GM12864 (cell line): Measurements from ENCODE around the gene CAMKK1.

Experiments used
- DNase-seq: peaks from one replicate; pipeline ENCODE4 v3.0.0-alpha.2; 2011; ENCODE audit warnings: low read depth
- H3K4me3 ChIP-seq: 2 replicates; pipeline ENCODE4 v1.5.1; 2011; ENCODE audit warnings: mild to moderate bottlenecking, low read depth, low read length, control low read depth
- CTCF ChIP-seq: IDR thresholded peaks from 2 replicates; pipeline ENCODE4 v1.5.1; 2011; ENCODE audit warnings: low read depth, mild to moderate bottlenecking, moderate library complexity, low read length, control low read depth, inconsistent platforms; ENCODE audit errors: missing control alignments

CAMKK1 gene

GRCh38 chr17:3912827-3913226 lies 20.0 kb upstream of the CAMKK1 start:
- no peak for TF ChIP-seq CTCF
- no peak for DNase-seq
- H3K4me3 ChIP-seq = no peak overlapping the region

- peak; percentile 91 for DNase-seq
- TF ChIP-seq CTCF = no peak
- H3K4me3 ChIP-seq = no peak overlapping the region; the same call in 1 of the 2 replicates
Measured at GRCh38 chr17:3911271-3912053, 18.6 kb upstream of the CAMKK1 start.

GRCh38 chr17:3910420-3911270 lies 17.8 kb upstream of the CAMKK1 start:
- DNase-seq = no peak
- no peak for TF ChIP-seq CTCF
- H3K4me3 ChIP-seq = no peak overlapping the region; the same call in 1 of the 2 replicates

GRCh38 chr17:3909257-3909656 lies 16.4 kb upstream of the CAMKK1 start:
- no peak for DNase-seq
- no peak for TF ChIP-seq CTCF
- no peak overlapping the region for H3K4me3 ChIP-seq

DNA sequence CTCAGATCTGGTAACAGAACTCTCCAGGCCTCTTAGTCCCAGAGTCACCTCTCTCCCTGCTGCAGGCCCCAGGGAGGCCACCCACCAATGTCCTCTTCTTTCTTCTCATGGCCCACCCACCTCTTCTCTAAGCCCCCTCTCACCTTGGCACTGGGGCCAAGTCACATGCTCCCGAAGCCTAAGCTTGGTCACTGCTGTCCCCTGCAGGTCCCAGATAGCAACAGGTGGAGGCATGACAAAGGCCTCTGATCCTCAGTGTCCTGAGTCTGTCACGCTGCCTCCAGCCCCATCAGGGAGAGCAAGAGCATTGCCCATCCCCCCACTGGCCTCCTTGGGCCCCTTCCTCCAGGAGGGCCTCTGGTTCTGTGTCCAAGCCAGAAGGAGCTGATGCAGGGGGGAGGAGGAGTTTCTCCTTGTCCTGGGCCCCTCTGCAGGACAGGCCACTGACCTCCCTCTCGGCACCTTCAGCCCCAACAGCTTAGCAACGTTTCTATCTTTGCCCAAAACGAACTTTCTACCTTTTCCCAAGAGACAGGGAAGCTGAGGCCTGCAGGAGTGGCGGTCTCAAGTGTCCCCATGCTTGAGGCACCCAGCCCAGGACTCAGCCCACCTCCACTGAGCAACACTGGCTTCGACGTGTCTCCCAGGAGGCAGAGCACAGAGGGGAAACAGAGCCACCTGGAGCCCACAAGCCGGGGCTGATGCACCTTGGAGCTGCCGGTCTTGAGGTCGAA lies 14.8 kb upstream of the CAMKK1 start:
- H3K4me3 ChIP-seq = no peak overlapping the region
- TF ChIP-seq CTCF = peak; percentile 52
- DNase-seq = no peak

DNA sequence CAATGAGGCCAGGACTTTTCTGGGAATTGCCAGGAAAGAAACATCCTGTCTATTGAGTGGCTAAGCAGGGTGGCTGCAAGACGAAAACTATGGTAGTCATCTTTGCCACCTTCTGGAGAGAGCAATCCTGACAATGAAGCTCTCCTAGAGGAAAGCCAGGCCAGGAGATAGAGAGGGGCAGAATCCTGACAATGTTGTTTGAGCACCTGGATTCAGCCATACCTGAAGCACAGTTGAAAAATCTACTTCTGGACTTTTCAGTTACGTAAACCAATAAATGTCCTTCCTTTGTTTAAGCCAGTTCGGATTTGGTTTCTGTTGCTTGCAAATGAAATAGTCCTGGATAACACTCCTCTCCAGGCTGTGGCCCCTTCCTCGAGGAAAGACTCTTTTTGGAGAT lies 14.0 kb upstream of the CAMKK1 start:
- no peak for TF ChIP-seq CTCF
- no peak for DNase-seq
- no peak overlapping the region for H3K4me3 ChIP-seq
